Mesodermal cell (in vitro differentiated cells): ENCODE results near the gene MYCBPAP.
A peak's percentile ranks its signal among the peaks of the same experiment; 100 is the strongest.

ENCODE experiments used
- H3K27ac ChIP-seq: 2 replicates; pipeline ENCODE4 v1.7.0; 2013; ENCODE audit warnings: mild to moderate bottlenecking, low read depth, low read length, moderate library complexity; ENCODE audit not compliant: severe bottlenecking
- H3K36me3 ChIP-seq: 2 replicates; pipeline ENCODE4 v1.7.1; 2013; ENCODE audit warnings: mild to moderate bottlenecking, low read length, moderate library complexity; ENCODE audit not compliant: control insufficient read depth, insufficient read depth
- H3K4me1 ChIP-seq: one replicate; pipeline ENCODE4 v1.7.1; 2013; ENCODE audit warnings: mild to moderate bottlenecking, low read length; ENCODE audit not compliant: insufficient read depth, control insufficient read depth, poor library complexity, severe bottlenecking
- H3K4me3 ChIP-seq: 2 replicates; pipeline ENCODE4 v1.7.0; 2013; ENCODE audit warnings: low read length, control low read depth, mild to moderate bottlenecking; ENCODE audit not compliant: insufficient read depth, poor library complexity, severe bottlenecking; ENCODE audit errors: extremely low read depth
- H3K9me3 ChIP-seq: 2 replicates; pipeline ENCODE4 v1.7.1; 2013; ENCODE audit warnings: mild to moderate bottlenecking, low read length, moderate library complexity; ENCODE audit not compliant: control insufficient read depth
- WGBS, 2 experiments: methylation state at CpG; one replicate each; pipeline ENCODE4 v1.1.5; 2013; ENCODE audit warnings: missing lambda C conversion rate in 2 of 2; ENCODE audit not compliant: insufficient coverage in 2 of 2; 5-methylcytosine and 5-hydroxymethylcytosine counted together

MYCBPAP gene

GRCh38 chr17:50565402-50566350 is 57.4 kb downstream of the MYCBPAP start:
- 44 to 55% methylated on average over 3 to 5 of the region's 10 CpGs for WGBS, 2 experiments
- H3K4me1 ChIP-seq, result peaks cover 5% of the 10 kb centered on the region
- H3K27ac ChIP-seq, result no peak overlapping the region

DNA sequence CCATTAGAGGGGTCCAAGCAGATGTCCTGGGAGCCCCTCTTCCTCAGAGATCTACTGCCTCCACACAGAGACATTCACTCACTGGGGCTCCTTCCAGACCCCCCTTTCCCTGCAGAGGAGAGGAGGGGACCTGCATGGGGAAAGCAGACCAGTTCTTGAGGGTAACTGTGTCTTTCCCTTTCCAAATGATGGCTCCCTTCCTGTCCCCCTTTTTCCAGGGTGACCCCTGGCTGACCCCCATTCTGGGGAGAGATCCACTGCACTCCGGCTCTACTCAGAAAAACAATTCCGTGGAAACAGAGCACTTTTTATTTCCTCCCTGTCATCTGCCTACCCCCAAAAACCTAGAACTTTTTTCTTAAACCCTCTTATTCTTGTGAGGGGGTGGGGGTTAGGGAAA is 58.6 kb downstream of the MYCBPAP start:
- Histone ChIP-seq H3K4me3 (no peak overlapping the region), H3K36me3 (no peaks in the 10 kb centered on the region), H3K9me3 (no peaks in the 10 kb centered on the region), H3K4me1 (peaks cover 5% of the 10 kb centered on the region), H3K27ac (no peak overlapping the region)
- WGBS, 2 experiments, result 89 to 100% methylated on average over 1 of the region's 2 CpGs

More at GRCh38 chr17:50565402-50566350, 57.4 kb downstream of the MYCBPAP start:
- H3K9me3 ChIP-seq, result no peaks in the 10 kb centered on the region
- no peak overlapping the region for H3K4me3 ChIP-seq
- H3K36me3 ChIP-seq, result no peaks in the 10 kb centered on the region

DNA sequence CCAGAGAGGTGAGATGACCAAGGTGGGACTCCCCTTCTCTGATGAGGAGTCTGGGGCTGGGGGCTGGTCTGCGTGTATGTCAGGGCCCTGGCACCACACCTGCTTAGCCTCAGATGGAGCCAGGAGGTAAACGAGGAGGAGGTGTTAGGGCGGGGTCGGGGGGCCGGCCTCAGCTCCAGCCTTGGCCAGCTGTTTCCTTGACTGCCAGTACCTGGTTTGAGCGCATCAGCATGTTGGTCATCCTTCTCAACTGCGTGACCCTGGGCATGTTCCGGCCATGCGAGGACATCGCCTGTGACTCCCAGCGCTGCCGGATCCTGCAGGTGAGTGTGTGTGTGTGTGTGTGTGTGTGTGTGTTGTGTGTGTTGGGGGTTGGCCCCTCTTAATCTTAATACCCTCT is 60.4 kb downstream of the MYCBPAP start:
- Histone ChIP-seq H3K36me3 (no peaks in the 10 kb centered on the region), H3K9me3 (no peaks in the 10 kb centered on the region), H3K4me3 (no peak overlapping the region), H3K27ac (no peak overlapping the region), H3K4me1 (no peaks in the 10 kb centered on the region)
- 76 to 90% methylated on average over 4 to 6 of the region's 12 CpGs for WGBS, 2 experiments

GRCh38 chr17:50569592-50569991 is 61.4 kb downstream of the MYCBPAP start:
- peak overlapping the region; percentile 36 for H3K27ac ChIP-seq
- no peaks in the 10 kb centered on the region for H3K9me3 ChIP-seq
- WGBS, 2 experiments, result 76 to 94% methylated on average over 6 of the region's 7 CpGs
- no peak overlapping the region for H3K4me3 ChIP-seq
- H3K4me1 ChIP-seq, result no peaks in the 10 kb centered on the region
- H3K36me3 ChIP-seq, result no peaks in the 10 kb centered on the region

GRCh38 chr17:50570032-50570431 is 61.8 kb downstream of the MYCBPAP start:
- H3K9me3 ChIP-seq, result no peaks in the 10 kb centered on the region
- H3K4me3 ChIP-seq, result no peak overlapping the region
- H3K36me3 ChIP-seq, result no peaks in the 10 kb centered on the region
- 69 to 90% methylated on average over 5 to 7 of the region's 8 CpGs for WGBS, 2 experiments
- no peaks in the 10 kb centered on the region for H3K4me1 ChIP-seq
- peak overlapping the region; percentile 36 for H3K27ac ChIP-seq

GRCh38 chr17:50570528-50570927 is 62.3 kb downstream of the MYCBPAP start:
- Histone ChIP-seq H3K4me1 (no peaks in the 10 kb centered on the region), H3K36me3 (no peaks in the 10 kb centered on the region), H3K9me3 (no peaks in the 10 kb centered on the region), H3K4me3 (no peak overlapping the region), H3K27ac (no peak overlapping the region)
- WGBS, 2 experiments, result 62 to 71% methylated on average over 5 to 6 of the region's 7 CpGs

DNA sequence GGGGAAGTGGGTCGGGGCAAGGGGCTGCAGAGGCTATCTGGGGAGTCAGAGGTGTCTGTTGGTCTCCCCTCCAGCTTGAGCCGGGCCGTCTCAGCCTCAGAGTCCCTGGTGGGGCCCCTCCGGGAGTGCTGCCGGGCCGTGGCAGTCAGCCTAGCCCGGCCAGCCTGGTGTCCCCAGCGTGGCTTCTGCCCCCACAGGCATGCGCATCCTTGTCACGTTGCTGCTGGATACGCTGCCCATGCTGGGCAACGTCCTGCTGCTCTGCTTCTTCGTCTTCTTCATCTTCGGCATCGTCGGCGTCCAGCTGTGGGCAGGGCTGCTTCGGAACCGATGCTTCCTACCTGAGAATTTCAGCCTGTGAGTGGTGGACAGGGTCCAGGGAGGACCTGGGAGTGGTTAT is 63.4 kb downstream of the MYCBPAP start:
- no peak overlapping the region for H3K4me3 ChIP-seq
- no peaks in the 10 kb centered on the region for H3K4me1 ChIP-seq
- 84 to 93% methylated on average over 8 to 18 of the region's 19 CpGs for WGBS, 2 experiments
- H3K9me3 ChIP-seq, result no peaks in the 10 kb centered on the region
- no peaks in the 10 kb centered on the region for H3K36me3 ChIP-seq
- H3K27ac ChIP-seq, result no peak overlapping the region

DNA sequence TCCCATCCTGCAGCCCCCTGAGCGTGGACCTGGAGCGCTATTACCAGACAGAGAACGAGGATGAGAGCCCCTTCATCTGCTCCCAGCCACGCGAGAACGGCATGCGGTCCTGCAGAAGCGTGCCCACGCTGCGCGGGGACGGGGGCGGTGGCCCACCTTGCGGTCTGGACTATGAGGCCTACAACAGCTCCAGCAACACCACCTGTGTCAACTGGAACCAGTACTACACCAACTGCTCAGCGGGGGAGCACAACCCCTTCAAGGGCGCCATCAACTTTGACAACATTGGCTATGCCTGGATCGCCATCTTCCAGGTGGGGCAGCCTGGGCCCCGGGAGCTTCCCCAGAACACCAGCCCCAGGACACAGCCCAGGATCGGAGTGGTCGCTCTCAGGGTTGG is 64.3 kb downstream of the MYCBPAP start:
- Histone ChIP-seq H3K36me3 (no peaks in the 10 kb centered on the region), H3K9me3 (no peaks in the 10 kb centered on the region), H3K4me1 (no peaks in the 10 kb centered on the region), H3K27ac (no peak overlapping the region), H3K4me3 (no peak overlapping the region)
- whole genome bisulfite sequencing, 2 experiments, result 96 to 99% methylated on average over 14 to 18 of the region's 20 CpGs

DNA sequence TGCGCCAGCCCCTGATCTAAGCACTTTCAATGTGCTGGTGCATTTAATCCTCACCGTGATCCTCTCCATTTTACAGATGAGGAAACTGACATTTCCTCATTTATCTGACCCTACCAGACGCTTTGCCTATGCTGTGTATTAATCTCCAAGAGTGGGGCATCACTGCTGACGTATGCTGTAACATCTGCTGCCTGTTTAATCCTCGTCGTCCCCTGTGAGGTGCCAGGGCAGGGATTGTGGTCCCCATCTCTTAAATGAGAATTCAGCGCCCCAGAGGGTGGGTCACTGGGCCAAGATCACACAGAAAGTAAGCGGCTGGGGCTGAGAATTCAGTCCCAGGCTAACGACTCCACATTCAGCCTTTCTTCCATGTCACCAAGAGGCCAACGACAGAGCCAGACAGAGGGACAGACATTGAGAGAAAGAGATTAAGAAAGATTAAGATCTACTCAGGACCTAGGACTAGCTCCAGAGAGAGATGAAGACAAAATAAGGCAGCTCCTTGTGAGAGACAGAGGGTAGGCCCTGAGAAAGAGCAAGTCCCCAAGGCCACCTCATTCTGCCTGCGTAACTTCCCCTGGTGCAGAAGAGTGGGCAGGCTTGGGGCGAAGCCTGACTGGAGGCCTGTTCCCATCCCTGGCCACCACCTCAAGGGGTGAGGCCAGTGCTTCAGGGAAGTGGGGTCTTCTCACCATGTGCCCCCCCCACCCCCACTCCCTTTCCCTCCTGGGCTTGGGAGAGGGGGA is 65.8 kb downstream of the MYCBPAP start:
- Histone ChIP-seq H3K4me3 (no peak overlapping the region), H3K4me1 (no peaks in the 10 kb centered on the region), H3K9me3 (no peaks in the 10 kb centered on the region), H3K36me3 (no peaks in the 10 kb centered on the region), H3K27ac (no peak overlapping the region)
- 87 to 96% methylated on average over 8 to 12 of the region's 12 CpGs for WGBS, 2 experiments

DNA sequence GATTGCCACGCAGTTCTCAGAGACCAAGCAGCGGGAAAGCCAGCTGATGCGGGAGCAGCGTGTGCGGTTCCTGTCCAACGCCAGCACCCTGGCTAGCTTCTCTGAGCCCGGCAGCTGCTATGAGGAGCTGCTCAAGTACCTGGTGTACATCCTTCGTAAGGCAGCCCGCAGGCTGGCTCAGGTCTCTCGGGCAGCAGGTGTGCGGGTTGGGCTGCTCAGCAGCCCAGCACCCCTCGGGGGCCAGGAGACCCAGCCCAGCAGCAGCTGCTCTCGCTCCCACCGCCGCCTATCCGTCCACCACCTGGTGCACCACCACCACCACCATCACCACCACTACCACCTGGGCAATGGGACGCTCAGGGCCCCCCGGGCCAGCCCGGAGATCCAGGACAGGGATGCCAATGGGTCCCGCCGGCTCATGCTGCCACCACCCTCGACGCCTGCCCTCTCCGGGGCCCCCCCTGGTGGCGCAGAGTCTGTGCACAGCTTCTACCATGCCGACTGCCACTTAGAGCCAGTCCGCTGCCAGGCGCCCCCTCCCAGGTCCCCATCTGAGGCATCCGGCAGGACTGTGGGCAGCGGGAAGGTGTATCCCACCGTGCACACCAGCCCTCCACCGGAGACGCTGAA is 67.5 kb downstream of the MYCBPAP start:
- no peak overlapping the region for H3K4me3 ChIP-seq
- H3K4me1 ChIP-seq, result no peaks in the 10 kb centered on the region
- 88 to 91% methylated on average over 26 to 28 of the region's 33 CpGs for WGBS, 2 experiments
- H3K9me3 ChIP-seq, result no peaks in the 10 kb centered on the region
- H3K36me3 ChIP-seq, result no peaks in the 10 kb centered on the region
- H3K27ac ChIP-seq, result no peak overlapping the region
